Measurements from ENCODE around the gene LCOR. TPM values are rescaled to one million over a fixed set of nuclear protein-coding genes. Genes with fewer than 3 reads are reported as not detected.

The LCOR gene
- total RNA-seq, 1 experiment from 2014 or later = 42.1 TPM

DNA sequence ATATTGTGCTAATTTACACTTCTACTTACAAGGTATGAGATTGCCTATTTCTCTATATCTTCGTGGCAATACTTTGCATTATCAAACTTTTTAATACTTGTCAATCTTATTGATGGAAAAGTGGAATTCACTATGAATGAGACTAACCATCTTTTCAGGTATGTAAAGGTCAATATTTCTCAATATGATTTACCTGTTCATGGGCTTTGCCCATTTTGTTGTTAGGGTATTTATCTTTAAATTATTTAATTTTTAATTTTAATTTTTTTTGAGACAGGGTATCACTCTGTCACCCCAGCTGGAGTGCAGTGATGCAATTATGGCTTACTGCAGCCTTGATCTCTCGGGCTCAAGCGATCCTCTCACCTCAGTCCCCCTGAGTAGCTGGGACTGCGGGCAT, 47.8 kb upstream of the LCOR start:
- no peak overlapping the region for H4K8ac ChIP-seq (replicated peaks; ENCODE audit: insufficient read length, low read depth, low read length)
- no peak overlapping the region for H2BK15ac ChIP-seq (ENCODE audit: low read depth, low read length)
- H2BK5ac ChIP-seq (ENCODE audit: insufficient read length, low read length) = no peak overlapping the region
- H3K79me2 ChIP-seq (ENCODE audit: insufficient read depth, low read length) = no peaks in the 10 kb centered on the region
- DNase-seq = no peak
- H2BK20ac ChIP-seq (ENCODE audit: low read depth, low read length, poor library complexity, severe bottlenecking) = no peak overlapping the region
- no peak overlapping the region for H3K9ac ChIP-seq (ENCODE audit: extremely low read depth, insufficient read length, low read length)
- no peak overlapping the region for H3K56ac ChIP-seq (ENCODE audit: insufficient read length, low read depth, low read length)
- H3K27me3 ChIP-seq (ENCODE audit: insufficient read depth, low read length) = no peaks in the 10 kb centered on the region
- H3K27ac Mint-ChIP-seq = no peak overlapping the region
- H3K4me2 ChIP-seq (ENCODE audit: insufficient read depth, insufficient read length, low read length) = no peak overlapping the region
- no peak overlapping the region for H2BK120ac ChIP-seq (ENCODE audit: low read depth, low read length, poor library complexity, severe bottlenecking)
- H3K27ac ChIP-seq (ENCODE audit: insufficient read length, low read depth, low read length) = no peak overlapping the region
- H3K4me1 Mint-ChIP-seq = no peaks in the 10 kb centered on the region
- TF ChIP-seq, protein P1, sequence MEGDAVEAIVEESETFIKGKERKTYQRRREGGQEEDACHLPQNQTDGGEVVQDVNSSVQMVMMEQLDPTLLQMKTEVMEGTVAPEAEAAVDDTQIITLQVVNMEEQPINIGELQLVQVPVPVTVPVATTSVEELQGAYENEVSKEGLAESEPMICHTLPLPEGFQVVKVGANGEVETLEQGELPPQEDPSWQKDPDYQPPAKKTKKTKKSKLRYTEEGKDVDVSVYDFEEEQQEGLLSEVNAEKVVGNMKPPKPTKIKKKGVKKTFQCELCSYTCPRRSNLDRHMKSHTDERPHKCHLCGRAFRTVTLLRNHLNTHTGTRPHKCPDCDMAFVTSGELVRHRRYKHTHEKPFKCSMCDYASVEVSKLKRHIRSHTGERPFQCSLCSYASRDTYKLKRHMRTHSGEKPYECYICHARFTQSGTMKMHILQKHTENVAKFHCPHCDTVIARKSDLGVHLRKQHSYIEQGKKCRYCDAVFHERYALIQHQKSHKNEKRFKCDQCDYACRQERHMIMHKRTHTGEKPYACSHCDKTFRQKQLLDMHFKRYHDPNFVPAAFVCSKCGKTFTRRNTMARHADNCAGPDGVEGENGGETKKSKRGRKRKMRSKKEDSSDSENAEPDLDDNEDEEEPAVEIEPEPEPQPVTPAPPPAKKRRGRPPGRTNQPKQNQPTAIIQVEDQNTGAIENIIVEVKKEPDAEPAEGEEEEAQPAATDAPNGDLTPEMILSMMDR (conservative IDR thresholded peaks at IDR 0.05) = no peak
- no peak overlapping the region for H2BK12ac ChIP-seq (ENCODE audit: insufficient read length, low read depth, low read length)
- H3K9me3 ChIP-seq (ENCODE audit: control insufficient read depth, low read depth, low read length) = no peaks in the 10 kb centered on the region
- H3T11ph ChIP-seq (ENCODE audit: low read length) = no peak overlapping the region
- peaks cover 7 to 9% of the 10 kb centered on the region in 2 experiments; a peak in 4 of 5 replicates for H3K9me3 Mint-ChIP-seq
- no peaks in the 10 kb centered on the region for H3K23me2 ChIP-seq (ENCODE audit: insufficient read length, low read depth, low read length, poor library complexity, severe bottlenecking)
- no peak overlapping the region for H4K5ac ChIP-seq (ENCODE audit: insufficient read length, low read depth, low read length)
- H3K27me3 Mint-ChIP-seq (ENCODE audit: low read depth) = no peaks in the 10 kb centered on the region
- no peaks in the 10 kb centered on the region for H3K4me1 ChIP-seq (ENCODE audit: insufficient read depth, low read length)
- peaks cover 0 to 5% (median 0%) of the 10 kb centered on the region in 3 experiments; a peak in 2 of 7 replicates for H3K36me3 Mint-ChIP-seq (ENCODE audit: insufficient read depth in 1 of 3, low read depth in 3 of 3)
- H2AFZ ChIP-seq (ENCODE audit: low read length) = no peak overlapping the region
- no peak overlapping the region for H3K4ac ChIP-seq (ENCODE audit: low read depth, low read length)
- no peak overlapping the region for H4K91ac ChIP-seq (ENCODE audit: insufficient read length, low read depth, low read length)
- H4K20me1 ChIP-seq (ENCODE audit: control insufficient read depth, insufficient read depth, insufficient read length) = no peaks in the 10 kb centered on the region
- H3K4me3 Mint-ChIP-seq = no peak overlapping the region
- H3K79me1 ChIP-seq (ENCODE audit: insufficient read depth, low read depth, low read length, poor library complexity, severe bottlenecking) = no peaks in the 10 kb centered on the region
- no peak overlapping the region for H3K14ac ChIP-seq (ENCODE audit: insufficient read depth, low read length)
- no peak overlapping the region for H3K23ac ChIP-seq (ENCODE audit: insufficient read length, low read depth, low read length)
- H2AK5ac ChIP-seq (ENCODE audit: insufficient read length, low read length) = no peak overlapping the region
- no CpG with 5 or more reads among the region's 4 CpGs for WGBS (ENCODE audit: extremely low coverage, insufficient read length, low lambda C conversion rate)
- H3K18ac ChIP-seq (ENCODE audit: insufficient read length, low read depth, low read length) = no peak overlapping the region

Measured in H9 (cell line).